IPS DF 6.9 (cell line): ENCODE measurements around the gene CACNA1C.
A peak's percentile ranks its signal among the peaks of the same experiment; 100 is the strongest.
"Not testable (repeated sequence)": the region's sequence is repeated elsewhere in the genome, so short reads cannot be mapped to it uniquely, and the experiment has no call there.

ENCODE experiments used
- DNase-seq: peaks from one replicate; pipeline ENCODE4 v3.0.0-alpha.2; 2013; ENCODE audit warnings: low read depth, low spot score
- H3K27ac ChIP-seq: one replicate; pipeline ENCODE4 v1.5.1; 2013; ENCODE audit warnings: low read length, control low read depth
- H3K27me3 ChIP-seq: 2 replicates; pipeline ENCODE4 v1.6.1; 2013; ENCODE audit warnings: mild to moderate bottlenecking, low read length; ENCODE audit not compliant: control insufficient read depth, insufficient read depth
- H3K36me3 ChIP-seq: 2 replicates; pipeline ENCODE4 v1.6.1; 2013; ENCODE audit warnings: low read length; ENCODE audit not compliant: control insufficient read depth, insufficient read depth
- H3K4me1 ChIP-seq: 2 replicates; pipeline ENCODE4 v1.6.1; 2013; ENCODE audit warnings: low read length; ENCODE audit not compliant: control insufficient read depth, insufficient read depth
- H3K4me3 ChIP-seq: 2 replicates; pipeline ENCODE4 v1.5.1; 2013; ENCODE audit warnings: mild to moderate bottlenecking, low read length
- H3K9me3 ChIP-seq: 2 replicates; pipeline ENCODE4 v1.6.1; 2013; ENCODE audit warnings: low read length, inconsistent platforms; ENCODE audit not compliant: control insufficient read depth, insufficient read depth
- WGBS: extraction: QIAGEN DNeasy Blood & Tissue Kit; methylation state at CpG from one replicate; pipeline ENCODE4 v1.1.7; 2013; ENCODE audit warnings: mixed read lengths, missing lambda C conversion rate; ENCODE audit not compliant: insufficient read length, insufficient coverage; 5-methylcytosine and 5-hydroxymethylcytosine counted together

CACNA1C gene

GRCh38 chr12:2685620-2686279 lies 633.0 kb downstream of the CACNA1C start:
- not testable (repeated sequence) for H3K36me3 ChIP-seq, H3K4me1 ChIP-seq, DNase-seq, H3K27ac ChIP-seq, H3K4me3 ChIP-seq, H3K27me3 ChIP-seq, H3K9me3 ChIP-seq
- WGBS = no CpG with 5 or more reads among the region's 20 CpGs

GRCh38 chr12:2686280-2686646 lies 633.5 kb downstream of the CACNA1C start:
- Histone ChIP-seq H3K4me1 (peaks cover 3% of the 10 kb centered on the region; the same call in 1 of the 2 replicates), H3K27me3 (no peaks in the 10 kb centered on the region), H3K4me3 (no peak overlapping the region), H3K9me3 (no peaks in the 10 kb centered on the region), H3K36me3 (no peaks in the 10 kb centered on the region), H3K27ac (no peak overlapping the region)
- no CpG with 5 or more reads among the region's 5 CpGs for WGBS
- DNase-seq = no peak

GRCh38 chr12:2687058-2687457 lies 634.3 kb downstream of the CACNA1C start:
- H3K36me3 ChIP-seq = no peaks in the 10 kb centered on the region
- no peaks in the 10 kb centered on the region for H3K9me3 ChIP-seq
- H3K4me3 ChIP-seq = no peak overlapping the region
- WGBS = no CpG with 5 or more reads among the region's 5 CpGs
- H3K4me1 ChIP-seq = peaks cover 3% of the 10 kb centered on the region; the same call in 1 of the 2 replicates
- H3K27ac ChIP-seq = no peak overlapping the region
- H3K27me3 ChIP-seq = no peaks in the 10 kb centered on the region
- no peak for DNase-seq

- H3K27ac ChIP-seq = no peak overlapping the region
- H3K9me3 ChIP-seq = no peaks in the 10 kb centered on the region
- H3K4me3 ChIP-seq = no peak overlapping the region
- H3K27me3 ChIP-seq = no peaks in the 10 kb centered on the region
- no peaks in the 10 kb centered on the region for H3K36me3 ChIP-seq
- no peak for DNase-seq
- peaks cover 5% of the 10 kb centered on the region for H3K4me1 ChIP-seq
- no CpG with 5 or more reads among the region's 7 CpGs for WGBS
Measured at GRCh38 chr12:2687726-2688125, 634.9 kb downstream of the CACNA1C start.

- Histone ChIP-seq H3K27ac (no peak overlapping the region), H3K4me3 (no peak overlapping the region), H3K9me3 (no peaks in the 10 kb centered on the region), H3K36me3 (no peaks in the 10 kb centered on the region), H3K4me1 (peaks cover 7% of the 10 kb centered on the region), H3K27me3 (no peaks in the 10 kb centered on the region)
- no CpG with 5 or more reads among the region's 20 CpGs for WGBS
- no peak for DNase-seq
Measured at GRCh38 chr12:2688381-2688931, 635.7 kb downstream of the CACNA1C start.

GRCh38 chr12:2689393-2689792 lies 636.6 kb downstream of the CACNA1C start:
- Histone ChIP-seq H3K27me3 (no peaks in the 10 kb centered on the region), H3K36me3 (no peaks in the 10 kb centered on the region), H3K4me1 (peaks cover 4% of the 10 kb centered on the region), H3K9me3 (no peaks in the 10 kb centered on the region), H3K27ac (no peak overlapping the region), H3K4me3 (no peak overlapping the region)
- DNase-seq = no peak
- WGBS = no CpG with 5 or more reads among the region's 9 CpGs

GRCh38 chr12:2689879-2690278 lies 637.1 kb downstream of the CACNA1C start:
- H3K4me1 ChIP-seq = peaks cover 4% of the 10 kb centered on the region
- no peaks in the 10 kb centered on the region for H3K36me3 ChIP-seq
- DNase-seq = no peak
- H3K27me3 ChIP-seq = no peaks in the 10 kb centered on the region
- H3K4me3 ChIP-seq = no peak overlapping the region
- H3K27ac ChIP-seq = no peak overlapping the region
- H3K9me3 ChIP-seq = no peaks in the 10 kb centered on the region
- no CpG with 5 or more reads among the region's 8 CpGs for WGBS

GRCh38 chr12:2690348-2691005 lies 637.7 kb downstream of the CACNA1C start:
- H3K4me1 ChIP-seq = peaks cover 4% of the 10 kb centered on the region
- no peaks in the 10 kb centered on the region for H3K9me3 ChIP-seq
- no peaks in the 10 kb centered on the region for H3K36me3 ChIP-seq
- DNase-seq = no peak
- WGBS = no CpG with 5 or more reads among the region's 14 CpGs
- H3K27me3 ChIP-seq = no peaks in the 10 kb centered on the region
- peak overlapping the region; percentile 59; the same call in 1 of the 2 replicates for H3K4me3 ChIP-seq
- H3K27ac ChIP-seq = no peak overlapping the region

GRCh38 chr12:2691006-2691344 lies 638.2 kb downstream of the CACNA1C start:
- no peaks in the 10 kb centered on the region for H3K9me3 ChIP-seq
- DNase-seq = no peak
- H3K4me1 ChIP-seq = peaks cover 4% of the 10 kb centered on the region
- no peaks in the 10 kb centered on the region for H3K36me3 ChIP-seq
- no peak overlapping the region for H3K27ac ChIP-seq
- no peaks in the 10 kb centered on the region for H3K27me3 ChIP-seq
- H3K4me3 ChIP-seq = peak overlapping the region; percentile 59; the same call in 1 of the 2 replicates
- no CpG with 5 or more reads among the region's 28 CpGs for WGBS

GRCh38 chr12:2691345-2692071 lies 638.7 kb downstream of the CACNA1C start:
- WGBS = no CpG with 5 or more reads among the region's 62 CpGs
- DNase-seq = no peak
- H3K27ac ChIP-seq = no peak overlapping the region

More at GRCh38 chr12:2691345-2692071, 638.7 kb downstream of the CACNA1C start:
- Histone ChIP-seq H3K36me3 (no peaks in the 10 kb centered on the region), H3K9me3 (no peaks in the 10 kb centered on the region), H3K27me3 (no peaks in the 10 kb centered on the region), H3K4me3 (peak overlapping the region; percentile 59; the same call in 1 of the 2 replicates), H3K4me1 (peaks cover 4% of the 10 kb centered on the region)
